Adrenal gland (tissue), 5 donors: Measurements from ENCODE around the gene CCDC136.

Source experiments
- POLR2A ChIP-seq, 2 donors: fragments of 450-650 bp; IDR thresholded peaks; one replicate each; pipeline ENCODE4 v1.6.1; 2017; ENCODE audit warnings: antibody characterized with exemption in 2 of 2, mild to moderate bottlenecking in 2 of 2, moderate library complexity in 1 of 2
- TF ChIP-seq, protein P1 (sequence below), 6 experiments: fragments of 450-650 bp in 4 of 6; fragments of 200-600 bp in 2 of 6; sonication (generic) in 1 of 6; IDR thresholded peaks; 1 replicate in 5 of 6; 2 replicates in 1 of 6; pipeline versions ENCODE4 v1.5.1 to v1.8.0; 2016 to 2021; ENCODE audit warnings: antibody characterized with exemption in 6 of 6, mild to moderate bottlenecking in 2 of 6, moderate library complexity in 1 of 6
- donor health status: DM: no; HTN: no; CAD: no.

DNA sequence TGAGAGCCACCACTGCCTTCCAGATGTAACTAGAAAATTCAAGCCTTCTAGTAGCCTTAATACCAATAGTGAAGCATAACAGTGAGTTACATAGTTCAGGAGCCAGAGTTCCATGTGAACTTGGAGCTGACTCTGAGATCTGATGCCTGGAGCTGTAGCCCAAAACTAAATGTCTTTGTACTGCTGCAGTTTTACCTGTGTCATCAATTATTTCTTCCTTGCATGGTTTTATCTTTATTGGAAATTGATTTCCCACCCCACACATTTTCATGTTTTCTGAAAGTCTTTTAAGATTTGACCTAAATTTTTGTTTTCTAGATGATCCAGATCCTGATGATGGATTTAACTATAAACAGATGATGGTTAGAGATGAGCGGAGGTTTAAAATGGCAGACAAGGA lies 33.2 kb upstream of the CCDC136 start:
- TF ChIP-seq, protein P1, sequence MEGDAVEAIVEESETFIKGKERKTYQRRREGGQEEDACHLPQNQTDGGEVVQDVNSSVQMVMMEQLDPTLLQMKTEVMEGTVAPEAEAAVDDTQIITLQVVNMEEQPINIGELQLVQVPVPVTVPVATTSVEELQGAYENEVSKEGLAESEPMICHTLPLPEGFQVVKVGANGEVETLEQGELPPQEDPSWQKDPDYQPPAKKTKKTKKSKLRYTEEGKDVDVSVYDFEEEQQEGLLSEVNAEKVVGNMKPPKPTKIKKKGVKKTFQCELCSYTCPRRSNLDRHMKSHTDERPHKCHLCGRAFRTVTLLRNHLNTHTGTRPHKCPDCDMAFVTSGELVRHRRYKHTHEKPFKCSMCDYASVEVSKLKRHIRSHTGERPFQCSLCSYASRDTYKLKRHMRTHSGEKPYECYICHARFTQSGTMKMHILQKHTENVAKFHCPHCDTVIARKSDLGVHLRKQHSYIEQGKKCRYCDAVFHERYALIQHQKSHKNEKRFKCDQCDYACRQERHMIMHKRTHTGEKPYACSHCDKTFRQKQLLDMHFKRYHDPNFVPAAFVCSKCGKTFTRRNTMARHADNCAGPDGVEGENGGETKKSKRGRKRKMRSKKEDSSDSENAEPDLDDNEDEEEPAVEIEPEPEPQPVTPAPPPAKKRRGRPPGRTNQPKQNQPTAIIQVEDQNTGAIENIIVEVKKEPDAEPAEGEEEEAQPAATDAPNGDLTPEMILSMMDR (IDR thresholded peaks at IDR 0.05): no peak
- no peak for TF ChIP-seq POLR2A (IDR thresholded peaks at IDR 0.05)
